ENCODE measurements around the gene RASGRP1.

RASGRP1 gene

DNA sequence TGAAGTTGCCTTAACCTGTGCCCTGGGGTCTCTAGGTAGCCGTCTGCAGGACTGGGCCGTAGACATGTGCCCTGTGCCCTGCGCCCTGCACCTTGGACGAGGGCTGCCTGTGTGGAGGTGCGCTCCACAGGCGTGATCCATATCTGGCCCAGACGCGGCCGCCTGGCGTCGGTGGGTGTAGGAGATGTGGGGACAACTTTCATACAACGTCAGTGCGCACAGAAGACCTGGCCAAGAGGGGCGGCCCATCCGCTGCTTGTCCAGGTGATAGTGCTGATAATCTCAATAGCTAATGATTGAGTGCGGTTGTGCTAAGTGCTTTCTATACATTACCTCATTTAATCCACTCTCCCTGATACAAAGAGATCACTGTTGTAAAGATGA lies 665 bp upstream of the RASGRP1 start:
- DNase-seq (ENCODE audit: low spot score), result no peak

DNA sequence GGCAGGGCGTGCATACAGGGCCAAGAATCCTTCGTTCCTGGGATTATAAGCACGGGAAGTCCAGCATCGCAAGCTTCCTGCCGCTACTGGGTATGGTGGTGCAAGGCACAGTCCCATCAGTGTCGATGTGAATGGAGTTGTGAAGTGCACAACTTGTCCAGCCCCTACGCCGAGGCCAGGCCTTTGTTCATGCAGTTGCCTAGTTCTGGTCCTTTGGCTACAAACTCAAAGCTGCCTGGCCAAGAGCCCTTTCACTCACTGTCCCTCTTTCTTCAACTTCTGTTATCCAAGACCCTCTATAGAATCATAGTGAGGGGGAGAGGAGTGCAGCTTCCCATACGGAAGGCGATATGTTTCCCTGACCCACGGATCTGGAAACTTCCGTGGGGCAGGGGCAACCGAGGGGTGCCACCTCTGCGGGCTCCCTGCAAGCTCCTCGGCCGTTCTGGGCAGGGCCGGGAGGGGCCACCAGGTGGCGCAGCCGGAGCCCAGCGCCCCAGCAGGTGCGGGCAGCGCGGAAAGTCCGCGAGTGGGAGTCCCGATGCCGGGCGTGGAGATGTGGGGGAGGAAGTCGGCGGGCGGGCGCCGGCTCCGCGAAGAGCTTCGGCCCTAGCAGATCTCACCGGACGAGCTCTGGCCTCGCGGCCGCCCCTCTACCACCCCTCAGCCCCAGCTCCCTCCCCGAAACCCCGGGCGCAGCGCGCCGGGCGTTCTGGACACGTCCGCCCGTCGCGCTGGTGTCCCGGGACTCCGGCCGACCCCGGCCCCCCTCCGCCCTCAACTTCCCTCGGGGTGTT lies 693 bp downstream of the RASGRP1 start:
- DNase-seq (ENCODE audit: low spot score), result peak; percentile 83

DNA sequence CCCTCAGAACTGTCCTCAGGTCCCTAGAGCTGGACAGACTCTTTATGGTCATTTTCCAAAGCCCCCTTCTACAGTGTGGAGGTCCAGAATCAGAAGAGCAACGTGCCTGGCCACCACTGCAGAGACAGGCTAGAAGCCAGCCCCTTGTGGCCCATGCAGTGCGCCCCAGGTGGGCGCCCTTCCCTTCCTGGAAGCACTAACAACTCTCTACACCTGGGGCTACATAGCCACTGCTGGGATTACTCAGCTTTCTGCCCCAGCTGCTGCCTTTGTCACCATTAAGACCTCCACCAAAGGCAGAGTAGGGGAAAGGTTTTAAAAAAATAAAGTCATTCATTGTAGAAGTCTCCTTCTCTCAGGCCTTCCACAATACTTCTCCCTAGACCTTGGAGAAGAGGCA lies 2.3 kb downstream of the RASGRP1 start:
- DNase-seq (ENCODE audit: low spot score), result no peak

- DNase-seq (ENCODE audit: low spot score), result no peak
Measured at GRCh38 chr15:38560456-38560926, 4.1 kb downstream of the RASGRP1 start.

DNA sequence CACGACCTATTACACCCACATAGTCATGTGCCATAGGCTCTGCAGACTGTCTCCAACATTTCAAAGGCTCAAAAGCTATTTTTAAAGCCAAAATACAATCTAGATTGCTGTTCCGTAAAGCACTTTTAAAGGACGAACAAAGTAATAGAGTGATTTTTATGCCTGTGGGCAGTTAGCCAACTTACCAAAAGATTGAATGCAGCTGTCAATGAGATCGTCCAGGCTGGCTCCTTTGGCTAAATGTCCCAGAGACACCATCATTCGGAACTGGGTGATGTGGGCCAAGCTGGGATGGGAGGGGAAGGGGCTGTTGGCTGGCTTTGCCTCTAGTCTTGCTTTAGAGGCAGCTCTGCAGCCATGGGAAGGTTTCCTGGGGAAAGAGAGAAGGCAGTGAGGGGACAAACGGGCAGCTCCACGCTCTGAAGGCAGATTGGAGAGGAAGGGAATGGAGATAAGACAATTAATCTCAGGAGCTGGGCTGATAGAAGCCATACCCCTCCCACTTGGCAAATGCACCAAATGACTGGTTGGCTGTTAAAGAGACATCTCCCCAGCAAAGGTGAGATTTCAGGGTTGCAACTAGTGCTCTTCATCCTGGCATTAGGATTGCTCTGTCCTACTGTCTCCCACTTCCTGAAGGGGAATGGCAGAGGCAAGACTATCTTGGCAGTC lies 4.8 kb downstream of the RASGRP1 start:
- no peak for DNase-seq (ENCODE audit: low spot score)

DNA sequence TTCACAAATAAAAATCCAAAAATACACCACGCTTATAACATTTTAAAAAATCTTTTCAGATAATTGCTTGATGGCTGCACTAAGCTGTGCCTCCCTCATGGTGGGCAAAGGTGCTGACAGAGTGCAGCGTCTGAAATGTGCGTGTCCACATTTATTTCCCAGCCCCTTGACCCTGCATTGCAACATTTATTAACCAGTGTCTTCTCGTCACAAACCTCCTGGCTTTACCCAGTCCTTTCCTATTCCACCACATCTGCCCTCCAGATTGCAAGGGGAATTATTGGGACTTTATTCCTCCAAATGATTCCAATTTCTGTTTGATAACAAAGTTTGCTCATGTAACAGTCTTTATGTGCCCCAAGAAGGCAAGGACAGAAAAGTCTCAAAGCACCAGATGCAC lies 5.5 kb downstream of the RASGRP1 start:
- DNase-seq (ENCODE audit: low spot score), result no peak

DNA sequence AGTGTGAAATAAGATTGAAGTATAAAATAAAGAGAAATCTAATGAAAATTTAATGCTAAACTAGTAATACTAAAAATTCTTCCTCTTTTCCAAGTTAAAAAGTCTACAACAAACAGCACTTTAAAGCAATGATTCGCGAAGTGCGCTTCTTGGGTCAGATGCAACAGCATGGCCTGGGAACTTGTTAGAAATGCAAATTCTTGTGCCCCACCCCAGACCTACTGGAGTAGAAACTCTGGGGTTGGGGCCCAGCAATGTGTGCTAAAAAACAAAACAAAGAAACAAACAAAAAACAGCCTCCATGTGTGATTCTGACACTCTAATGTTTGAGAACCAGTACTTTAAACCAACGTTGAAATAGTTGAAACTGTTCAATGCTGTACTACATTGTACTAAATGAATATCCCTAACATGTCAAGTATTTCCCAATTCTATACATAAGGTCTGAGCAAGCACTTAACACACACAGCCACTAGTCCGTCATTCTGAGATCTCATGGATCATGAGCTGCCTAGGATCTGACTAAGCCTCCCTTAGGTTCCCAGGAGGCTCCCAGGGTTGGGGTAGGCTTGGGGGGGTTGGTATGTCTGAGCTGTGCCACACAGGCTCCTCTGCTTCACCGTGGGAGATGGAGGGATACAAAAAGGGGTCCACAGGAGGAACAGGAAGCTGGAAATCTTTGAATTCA lies 6.1 kb downstream of the RASGRP1 start:
- DNase-seq (ENCODE audit: low spot score), result no peak

GRCh38 chr15:38557921-38558320 lies 6.7 kb downstream of the RASGRP1 start:
- DNase-seq (ENCODE audit: low spot score), result no peak

- no peak for DNase-seq (ENCODE audit: low spot score)
Measured at GRCh38 chr15:38555686-38556334, 8.8 kb downstream of the RASGRP1 start.

- DNase-seq (ENCODE audit: low spot score), result no peak
Measured at GRCh38 chr15:38554354-38554753, 10.3 kb downstream of the RASGRP1 start.

GRCh38 chr15:38553071-38553470 lies 11.5 kb downstream of the RASGRP1 start:
- DNase-seq (ENCODE audit: low spot score), result no peak

DNA sequence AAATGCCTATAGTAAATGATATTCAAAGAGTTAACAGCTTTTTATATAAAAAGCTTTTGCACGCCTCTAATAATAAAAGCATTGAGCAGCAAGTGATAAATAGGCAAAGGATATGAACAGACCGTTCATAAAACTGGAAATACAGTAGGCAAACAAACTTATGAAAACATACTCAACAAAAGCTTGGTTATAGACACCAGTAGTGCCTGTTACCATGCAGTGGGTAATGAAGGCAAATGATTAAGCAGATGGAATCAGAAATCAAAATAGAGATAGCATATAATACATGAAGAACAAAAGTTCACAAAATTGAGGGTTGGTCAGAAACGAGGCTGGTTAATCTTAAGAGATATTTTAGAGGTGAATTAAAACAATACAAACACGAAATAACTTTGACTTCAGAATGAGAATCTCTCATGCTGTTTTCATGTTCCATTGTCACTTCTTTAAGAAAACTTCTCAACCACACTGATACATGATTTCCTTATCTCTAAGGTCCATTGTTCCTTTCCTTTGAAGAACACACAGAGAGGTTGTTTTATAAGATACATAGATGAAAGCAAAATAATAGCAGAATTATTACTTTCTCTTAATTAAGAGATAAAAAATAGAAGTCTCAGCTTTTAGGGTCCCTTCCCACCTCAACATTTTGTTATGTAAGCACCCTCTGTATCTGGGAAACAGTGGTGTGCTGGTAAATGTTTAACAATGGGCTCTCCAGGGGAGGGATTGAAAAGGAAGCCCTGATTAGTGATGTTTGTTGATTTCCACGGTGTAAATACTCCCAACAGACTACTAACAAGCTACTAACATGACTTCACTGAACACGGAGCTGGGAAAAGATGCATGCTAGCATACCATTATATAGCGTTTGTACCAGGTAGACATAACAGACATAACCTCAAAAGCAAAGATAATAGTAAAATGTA lies 12.6 kb downstream of the RASGRP1 start:
- no peak for DNase-seq (ENCODE audit: low spot score)

DNA sequence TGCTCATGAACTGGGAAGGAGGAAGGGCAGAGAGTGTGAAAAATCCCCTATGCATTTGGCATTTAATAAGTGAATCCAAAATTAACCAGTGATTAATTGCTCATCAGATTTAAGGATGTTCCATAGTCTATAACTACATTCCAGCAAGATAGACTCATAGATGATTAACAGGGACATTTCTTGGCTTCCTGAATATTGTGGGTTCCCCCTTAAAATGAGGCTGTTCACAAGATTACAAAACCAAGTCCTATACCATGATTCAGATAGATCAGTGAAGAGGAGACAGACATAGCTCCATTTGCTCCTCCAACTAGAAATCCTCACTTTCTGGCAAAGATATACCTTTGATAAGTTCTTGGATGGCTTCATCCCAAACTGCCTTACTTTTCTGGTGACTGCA lies 15.4 kb downstream of the RASGRP1 start:
- DNase-seq (ENCODE audit: low spot score), result no peak

- no peak for DNase-seq (ENCODE audit: low spot score)
Measured at GRCh38 chr15:38547255-38547997, 17.2 kb downstream of the RASGRP1 start.

DNA sequence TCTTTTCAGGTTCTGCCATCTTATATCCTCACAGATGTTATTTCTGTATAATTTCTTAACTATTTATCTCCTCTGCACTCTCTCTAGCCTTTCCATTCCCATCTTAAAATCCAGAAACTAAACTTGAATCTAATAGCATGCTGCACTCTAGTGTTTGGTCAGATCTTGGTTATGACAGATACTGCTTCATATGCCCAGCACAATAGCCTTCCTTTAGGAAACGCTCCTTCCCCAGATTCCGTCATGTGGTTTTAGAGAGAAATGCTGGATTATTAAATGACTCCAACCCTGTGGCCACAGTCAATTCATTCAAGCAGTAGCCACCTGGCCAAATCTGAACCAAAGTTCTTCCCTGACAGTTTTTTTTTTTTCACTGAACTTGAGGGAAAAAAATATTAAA lies 19.4 kb downstream of the RASGRP1 start:
- DNase-seq (ENCODE audit: low spot score), result no peak

- no peak for DNase-seq (ENCODE audit: low spot score)
Measured at GRCh38 chr15:38541026-38541425, 23.6 kb downstream of the RASGRP1 start.

DNA sequence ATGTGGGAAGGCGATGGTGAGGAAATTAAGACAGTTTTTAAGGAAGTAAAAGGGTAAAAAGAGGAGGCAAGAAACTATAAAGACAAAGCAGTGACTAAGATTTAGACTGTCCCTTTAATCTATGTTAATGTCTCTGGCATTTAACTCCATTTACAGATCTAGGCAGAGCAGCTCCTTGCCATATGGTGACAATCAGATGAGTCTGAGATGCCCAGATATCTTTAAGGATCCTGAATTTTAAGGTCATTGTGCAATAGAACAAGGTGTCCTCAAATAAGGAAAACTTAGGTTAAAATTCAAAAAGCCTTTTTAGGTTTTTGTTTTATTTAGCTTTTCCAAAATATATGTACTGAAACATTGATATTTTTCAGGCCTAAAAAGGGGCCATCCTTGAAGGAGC lies 24.1 kb downstream of the RASGRP1 start:
- DNase-seq (ENCODE audit: low spot score), result no peak

DNA sequence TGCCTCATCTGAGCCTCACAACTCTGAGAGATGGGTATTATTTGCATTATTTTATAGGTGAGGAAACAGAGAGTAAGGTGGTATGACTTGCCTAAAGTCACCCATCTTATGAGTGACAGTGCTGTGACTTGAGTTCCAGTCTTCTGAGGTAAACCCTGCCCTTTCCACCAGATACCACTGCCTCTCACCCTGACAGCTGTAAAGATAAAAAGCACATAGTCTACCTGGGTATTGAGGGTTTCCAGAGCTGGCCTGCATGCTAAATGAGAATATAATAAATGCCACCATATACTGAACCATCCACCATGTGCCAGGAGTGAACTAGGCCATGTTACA lies 25.6 kb downstream of the RASGRP1 start:
- DNase-seq (ENCODE audit: low spot score), result no peak

DNA sequence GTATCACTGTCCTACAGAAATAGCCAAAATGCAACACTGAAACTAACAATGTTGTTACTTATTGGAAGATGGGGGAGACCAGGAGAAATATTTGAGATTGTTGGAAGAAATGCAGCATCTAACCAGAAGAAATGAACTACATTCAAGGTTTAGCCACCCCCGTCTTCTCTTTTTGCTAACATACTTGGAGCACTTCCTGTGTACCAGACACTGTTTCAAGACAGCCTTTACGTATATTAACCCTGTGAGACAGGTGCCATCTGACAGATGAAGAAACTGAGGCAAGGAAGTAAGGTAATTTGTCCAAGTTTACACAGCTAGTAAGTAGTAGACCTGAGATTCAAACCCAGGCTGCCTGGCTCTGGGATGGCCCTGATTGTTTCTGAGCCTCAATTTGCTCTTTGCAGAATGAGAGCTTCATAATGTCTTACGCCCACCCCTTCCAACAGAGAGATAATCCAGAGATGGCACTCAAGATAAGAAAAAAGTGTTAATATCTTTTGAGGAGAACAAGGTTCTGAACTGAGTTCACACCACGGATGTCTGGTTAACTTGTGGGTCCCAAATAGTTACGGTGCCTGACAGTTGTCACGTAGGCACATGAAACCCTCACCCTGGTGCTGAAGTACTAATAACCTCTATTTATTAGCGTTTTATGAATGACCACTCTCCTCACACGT lies 26.1 kb downstream of the RASGRP1 start:
- DNase-seq (ENCODE audit: low spot score), result no peak

GRCh38 chr15:38536201-38536676 lies 28.4 kb downstream of the RASGRP1 start:
- DNase-seq (ENCODE audit: low spot score), result no peak

All from ecto neural progenitor cell (in vitro differentiated cells).